Hepatic stellate cell (primary cell): ENCODE measurements around the gene DAD1.
"Not testable (repeated sequence)": the region's sequence is repeated elsewhere in the genome, so short reads cannot be mapped to it uniquely, and the experiment has no call there.

Source experiments
- DNase-seq: peaks from one replicate; pipeline ENCODE4 v3.0.0; 2011; ENCODE audit warnings: low spot score

DAD1 gene

DNA sequence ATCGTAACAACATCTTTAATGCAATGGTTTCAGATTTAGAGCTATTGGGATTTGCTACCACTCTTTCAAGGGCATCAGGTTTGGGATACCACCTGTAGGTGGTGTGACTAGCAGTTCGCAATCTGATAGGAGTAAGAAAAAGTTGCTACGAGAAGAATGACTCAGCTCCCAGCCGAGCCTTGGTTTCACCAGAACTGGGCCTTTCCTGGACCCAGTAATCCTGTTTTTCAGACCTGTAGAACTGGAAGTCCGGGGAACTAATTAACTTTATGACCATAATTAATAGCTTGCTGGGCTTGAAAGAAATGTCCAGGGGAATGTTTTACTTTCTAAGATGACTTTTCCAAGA lies 9.8 kb upstream of the DAD1 start:
- peak; percentile 66 for DNase-seq

DNA sequence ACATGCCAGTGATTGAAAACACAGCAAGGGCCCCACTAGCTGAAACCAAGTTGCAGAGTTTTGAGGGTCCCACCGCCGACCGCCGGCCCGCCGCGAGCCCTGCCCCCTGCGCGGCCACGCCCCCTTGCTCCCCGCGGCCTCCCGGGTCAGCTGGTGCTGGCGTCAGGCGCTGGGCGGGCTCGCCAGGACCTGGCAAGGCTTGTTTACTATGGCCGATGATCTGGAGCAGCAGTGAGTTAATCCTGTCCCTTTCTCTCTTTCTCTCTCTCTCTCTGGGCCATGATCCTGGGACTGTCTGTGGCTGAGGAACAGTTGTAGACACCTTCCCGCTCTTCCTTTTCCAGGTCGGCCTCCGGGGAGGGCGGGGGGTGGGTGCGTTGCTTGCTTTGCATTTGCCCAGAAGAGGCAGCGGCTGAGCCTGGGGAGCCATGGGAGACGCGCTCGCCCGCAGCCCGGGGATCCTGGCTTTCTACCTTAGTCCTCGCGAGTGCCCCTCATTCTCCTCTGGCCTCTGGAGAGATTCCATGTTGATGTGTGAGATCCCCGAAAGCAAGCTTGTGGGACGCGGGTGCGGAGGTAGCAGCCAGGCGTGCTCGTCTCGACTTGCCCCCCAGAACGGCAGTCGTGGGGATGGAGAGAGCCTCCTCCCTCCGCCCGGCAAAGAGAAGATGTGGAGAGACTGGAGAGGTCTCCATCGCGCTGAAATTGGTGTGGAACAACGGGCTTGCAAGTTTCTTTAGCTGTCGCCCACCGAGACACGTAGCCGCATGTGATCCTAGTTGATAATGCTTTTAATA lies 9.3 kb upstream of the DAD1 start, which contains the start of gene ABHD4:
Gene ABHD4 (plus strand): TSS at position 202 of the 797 bp plus-strand sequence. CDS start 7 bp downstream, at position 209.
- peak; percentile 78 for DNase-seq

DNA sequence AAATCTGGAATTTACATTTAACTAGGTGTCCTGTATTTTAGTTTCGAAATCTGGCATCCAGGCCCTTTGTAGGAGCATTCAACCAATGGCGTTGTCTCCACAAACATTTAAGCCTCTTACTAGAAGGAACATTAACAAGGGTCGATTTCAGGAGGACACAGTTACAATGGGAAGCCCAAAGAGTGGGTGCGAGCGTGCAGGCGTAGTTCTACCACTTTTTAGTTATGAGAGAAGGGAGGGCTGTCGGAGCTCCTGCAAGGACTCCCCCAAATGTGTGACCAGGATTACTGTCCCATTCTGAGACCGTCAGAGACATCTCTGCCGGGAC lies 8.7 kb upstream of the DAD1 start:
- no peak for DNase-seq

DNA sequence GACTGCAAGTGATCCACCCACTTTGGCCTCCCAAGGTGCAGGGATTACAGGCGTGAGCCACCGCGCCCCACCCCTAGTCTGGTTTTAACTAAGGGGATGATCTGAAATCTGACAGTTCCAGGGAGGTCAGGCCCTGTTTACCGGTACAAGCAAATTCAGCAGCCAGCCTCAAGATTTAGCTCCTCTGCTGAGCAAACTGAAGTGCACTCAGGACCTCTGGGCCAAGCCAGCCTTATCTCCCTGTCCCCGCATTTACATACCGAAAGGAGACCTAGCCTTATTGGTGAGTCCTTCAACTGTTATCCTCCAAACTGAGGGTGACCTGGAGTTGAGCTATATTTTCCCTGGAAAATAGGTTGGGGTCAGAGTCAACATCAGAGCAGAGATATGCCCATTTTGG lies 8.2 kb upstream of the DAD1 start:
- DNase-seq = no peak

GRCh38 chr14:22596354-22596879 lies 7.4 kb upstream of the DAD1 start:
- DNase-seq = no peak

GRCh38 chr14:22594156-22594716 lies 5.2 kb upstream of the DAD1 start:
- no peak for DNase-seq

DNA sequence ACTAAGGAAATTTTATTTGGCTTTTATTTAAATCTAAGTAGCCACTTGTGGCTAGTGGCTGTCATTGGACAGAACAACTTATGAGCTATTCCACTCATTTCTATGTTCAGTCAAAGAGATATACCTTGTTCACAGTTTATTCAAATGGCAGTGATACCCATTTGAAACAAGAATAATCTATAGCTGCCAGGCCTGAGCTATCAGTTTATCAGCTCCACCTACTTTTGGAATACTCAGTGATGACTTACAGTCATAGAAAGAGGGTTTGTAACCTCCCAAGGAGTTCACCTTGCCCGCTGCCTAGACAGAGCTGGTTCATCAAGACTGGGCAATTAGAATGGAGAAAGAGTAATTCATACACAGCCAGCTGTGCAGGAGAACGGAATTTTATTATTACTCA lies 4.6 kb upstream of the DAD1 start:
- DNase-seq = no peak

DNA sequence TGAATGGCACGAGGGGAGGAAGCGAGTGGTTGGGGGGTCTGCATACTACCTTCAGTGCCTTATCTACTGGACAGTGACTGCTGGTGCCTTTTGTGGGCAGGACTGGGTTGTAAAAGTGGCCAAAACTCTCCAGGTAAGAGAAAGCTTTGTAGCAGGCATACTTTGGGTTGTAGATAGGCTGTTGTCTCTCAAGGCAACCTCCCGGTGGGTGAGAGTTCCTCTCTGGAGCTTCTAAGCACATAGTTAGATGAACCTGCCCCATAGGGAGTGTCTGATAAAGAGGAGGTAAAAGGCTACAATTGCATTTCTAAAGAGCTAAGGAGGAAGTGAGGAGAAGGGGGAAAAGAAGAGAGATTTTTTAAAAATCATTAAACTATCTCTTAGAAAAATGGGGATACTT lies 4.2 kb upstream of the DAD1 start:
- DNase-seq = no peak

GRCh38 chr14:22588526-22589095 lies 413 bp downstream of the DAD1 start:
- no peak for DNase-seq

- not testable (repeated sequence) for DNase-seq
These were observed 1.2 kb downstream of the DAD1 start for GRCh38 chr14:22587677-22588422.

DNA sequence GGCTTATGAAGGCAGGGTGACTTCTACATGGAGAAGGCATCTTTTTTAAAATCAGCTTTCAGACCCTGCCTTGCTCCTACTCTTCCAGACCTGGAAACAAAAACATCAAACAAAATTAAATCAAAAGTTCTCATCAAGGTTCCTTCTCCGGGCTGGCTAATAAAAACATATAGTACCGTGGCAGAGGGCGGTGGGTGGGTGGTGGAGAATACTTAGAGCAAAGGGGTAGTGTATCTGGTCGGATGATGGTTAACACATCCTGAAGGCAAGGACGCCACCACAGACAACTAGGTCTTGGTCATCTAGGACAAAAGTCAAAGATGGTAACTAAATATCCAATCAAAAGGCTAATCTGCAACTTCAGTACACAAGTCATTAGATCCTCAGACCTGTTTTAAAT lies 1.8 kb downstream of the DAD1 start:
- no peak for DNase-seq

- no peak for DNase-seq
These were observed 5.0 kb downstream of the DAD1 start for GRCh38 chr14:22583994-22584393.

- no peak for DNase-seq
These were observed 8.4 kb downstream of the DAD1 start for GRCh38 chr14:22580625-22581024.

DNA sequence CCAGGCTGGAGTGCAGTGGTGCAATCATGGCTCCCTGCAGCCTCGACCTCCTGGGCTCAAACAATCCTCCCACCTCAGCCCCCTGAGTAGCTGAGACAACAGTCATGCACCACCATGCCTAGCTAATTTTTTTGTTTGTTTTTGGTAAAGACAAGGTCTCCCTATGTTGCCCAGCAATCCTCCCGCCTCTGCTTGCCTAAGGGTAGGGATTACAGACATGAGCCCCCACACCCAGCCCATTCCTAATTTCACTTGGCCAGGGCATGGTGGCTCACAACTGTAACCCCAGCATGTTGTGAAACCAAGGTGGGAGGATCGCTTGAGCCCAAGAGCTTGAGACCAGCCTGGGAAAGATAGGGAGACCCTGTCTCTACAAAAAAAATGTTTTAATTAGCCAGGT lies 9.1 kb downstream of the DAD1 start:
- no peak for DNase-seq

- no peak for DNase-seq
These were observed 9.8 kb downstream of the DAD1 start for GRCh38 chr14:22579236-22579635.

GRCh38 chr14:22577334-22577908 lies 11.6 kb downstream of the DAD1 start:
- DNase-seq = no peak

GRCh38 chr14:22573804-22574203 lies 15.2 kb downstream of the DAD1 start:
- DNase-seq = no peak

DNA sequence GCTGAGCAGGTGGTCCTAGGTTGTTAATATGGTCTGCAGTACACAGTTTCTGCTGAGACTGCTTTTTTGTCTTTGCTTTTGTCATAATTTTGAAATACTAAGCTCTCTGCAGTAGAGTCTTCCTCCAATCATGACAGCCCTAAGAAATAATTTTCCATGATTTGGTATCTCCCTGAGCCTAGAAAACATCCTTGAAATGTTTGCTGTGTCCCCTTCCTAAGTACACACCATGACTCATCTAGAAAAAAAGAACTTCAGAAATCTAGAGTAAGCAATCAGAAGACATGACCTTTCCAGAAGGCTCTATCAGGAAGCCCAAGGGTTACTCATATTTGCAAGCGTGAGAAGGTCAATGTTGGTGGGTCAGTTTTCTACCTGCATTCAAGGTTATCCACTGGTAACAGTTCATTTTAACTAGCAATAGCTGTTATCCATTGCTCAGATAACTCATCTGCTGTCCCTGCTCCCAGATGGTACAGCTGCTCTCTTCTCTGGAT lies 16.4 kb downstream of the DAD1 start:
- DNase-seq = peak; percentile 72

- DNase-seq = peak; percentile 55
These were observed 18.7 kb downstream of the DAD1 start for GRCh38 chr14:22570132-22570949.

GRCh38 chr14:22569737-22570131 lies 19.3 kb downstream of the DAD1 start:
- no peak for DNase-seq

DNA sequence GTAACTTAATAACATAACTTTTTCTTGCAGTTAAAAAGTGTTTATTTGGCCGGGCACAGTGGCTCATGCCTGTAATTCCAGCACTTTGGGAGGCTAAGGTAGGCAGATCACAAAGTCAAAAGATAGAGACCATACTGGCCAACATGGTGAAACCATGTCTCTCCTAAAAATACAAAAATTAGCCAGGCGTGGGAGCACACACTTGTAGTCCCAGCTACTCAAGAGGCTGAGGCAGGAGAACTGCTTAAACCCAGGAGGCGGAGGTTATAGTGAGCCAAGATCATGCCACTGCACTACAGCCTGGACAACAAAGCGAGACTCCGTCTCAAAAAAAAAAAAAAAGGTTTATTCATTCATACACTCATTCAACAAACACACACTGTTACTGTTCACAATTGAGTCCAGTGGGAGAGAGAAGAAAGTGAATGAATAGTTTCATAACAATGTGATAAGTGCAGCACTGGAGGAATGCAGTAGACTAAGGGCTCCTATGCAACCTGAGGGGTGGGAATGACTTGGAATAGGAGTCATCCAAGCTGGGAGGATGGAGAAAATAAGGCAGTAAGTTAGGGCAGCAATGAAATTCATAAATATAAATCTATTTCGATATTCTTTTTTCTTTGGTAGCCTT lies 19.8 kb downstream of the DAD1 start:
- no peak for DNase-seq
